ENCODE results near the gene TMEM181. TPM values are rescaled to one million over a fixed set of nuclear protein-coding genes. Genes with fewer than 3 reads are reported as not detected.
"Not testable (repeated sequence)": the region's sequence is repeated elsewhere in the genome, so short reads cannot be mapped to it uniquely, and the experiment has no call there.

TMEM181 gene
- total RNA-seq, 2 donors from 2014 or later, result 33.2 to 57.4 TPM

GRCh38 chr6:158548418-158549161 is 11.3 kb upstream of the TMEM181 start:
- Histone ChIP-seq H3K27ac (no peak overlapping the region), H3K9ac (ENCODE audit: low read depth in 2 of 2, low read length in 2 of 2) (no peak overlapping the region)
- no peak for DNase-seq

DNA sequence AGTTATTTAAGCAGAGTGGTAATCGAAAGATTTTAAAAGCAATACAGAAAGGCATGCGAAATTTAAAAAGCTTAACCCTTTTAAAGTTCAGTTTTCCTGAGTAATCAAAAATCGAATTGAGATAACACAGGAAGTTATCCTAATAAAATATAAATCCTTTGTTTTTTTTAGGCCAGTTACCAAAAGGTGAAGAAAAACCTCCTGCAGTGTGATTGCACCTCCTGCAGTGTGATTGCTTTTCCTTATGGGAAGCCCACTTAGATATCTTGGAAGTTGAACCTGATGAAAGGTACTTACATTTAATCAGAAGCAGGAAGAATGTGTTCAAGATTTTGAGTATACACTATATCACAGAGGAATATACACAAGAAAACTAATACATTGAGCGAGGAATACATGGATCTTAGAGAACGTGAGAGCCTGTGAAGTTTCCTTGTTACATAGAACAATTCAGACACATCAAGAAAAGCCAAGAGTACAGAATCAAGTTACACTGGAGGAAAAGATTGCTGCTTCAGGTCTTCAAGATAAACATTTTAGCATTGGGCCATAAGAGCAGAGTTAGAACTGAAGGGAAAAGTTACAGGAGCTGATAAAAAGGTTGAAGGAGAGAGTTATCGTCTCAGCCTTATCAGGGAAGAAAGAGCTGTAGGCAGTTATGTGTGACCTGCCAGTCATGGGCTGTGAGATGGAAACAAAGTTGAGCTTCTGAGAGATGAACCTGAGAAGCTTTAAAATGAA is 7.7 kb upstream of the TMEM181 start:
- no peaks in the 10 kb centered on the region for H3K9me3 ChIP-seq
- no peak for DNase-seq
- H3K36me3 ChIP-seq, result no peaks in the 10 kb centered on the region
- no peak overlapping the region for H3K9ac ChIP-seq (ENCODE audit: low read depth in 2 of 2, low read length in 2 of 2)
- H3K27ac ChIP-seq, result no peak overlapping the region
- H3K4me3 ChIP-seq, result no peak overlapping the region
- intact Hi-C loops (cut with DNase I), result no loop called here
- H3K27me3 ChIP-seq, result no peaks in the 10 kb centered on the region
- H3K4me1 ChIP-seq, result no peaks in the 10 kb centered on the region
- TF ChIP-seq, protein P1, sequence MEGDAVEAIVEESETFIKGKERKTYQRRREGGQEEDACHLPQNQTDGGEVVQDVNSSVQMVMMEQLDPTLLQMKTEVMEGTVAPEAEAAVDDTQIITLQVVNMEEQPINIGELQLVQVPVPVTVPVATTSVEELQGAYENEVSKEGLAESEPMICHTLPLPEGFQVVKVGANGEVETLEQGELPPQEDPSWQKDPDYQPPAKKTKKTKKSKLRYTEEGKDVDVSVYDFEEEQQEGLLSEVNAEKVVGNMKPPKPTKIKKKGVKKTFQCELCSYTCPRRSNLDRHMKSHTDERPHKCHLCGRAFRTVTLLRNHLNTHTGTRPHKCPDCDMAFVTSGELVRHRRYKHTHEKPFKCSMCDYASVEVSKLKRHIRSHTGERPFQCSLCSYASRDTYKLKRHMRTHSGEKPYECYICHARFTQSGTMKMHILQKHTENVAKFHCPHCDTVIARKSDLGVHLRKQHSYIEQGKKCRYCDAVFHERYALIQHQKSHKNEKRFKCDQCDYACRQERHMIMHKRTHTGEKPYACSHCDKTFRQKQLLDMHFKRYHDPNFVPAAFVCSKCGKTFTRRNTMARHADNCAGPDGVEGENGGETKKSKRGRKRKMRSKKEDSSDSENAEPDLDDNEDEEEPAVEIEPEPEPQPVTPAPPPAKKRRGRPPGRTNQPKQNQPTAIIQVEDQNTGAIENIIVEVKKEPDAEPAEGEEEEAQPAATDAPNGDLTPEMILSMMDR (IDR thresholded peaks at IDR 0.05), result no peak

More at GRCh38 chr6:158548418-158549161, 11.3 kb upstream of the TMEM181 start:
- no peak overlapping the region for H3K4me3 ChIP-seq
- H3K27me3 ChIP-seq, result no peaks in the 10 kb centered on the region
- intact Hi-C loops (cut with DNase I), result no loop called here
- TF ChIP-seq, protein P1 (IDR thresholded peaks at IDR 0.05), result no peak
- H3K4me1 ChIP-seq, result no peaks in the 10 kb centered on the region
- H3K9me3 ChIP-seq, result no peaks in the 10 kb centered on the region
- H3K36me3 ChIP-seq, result no peaks in the 10 kb centered on the region

DNA sequence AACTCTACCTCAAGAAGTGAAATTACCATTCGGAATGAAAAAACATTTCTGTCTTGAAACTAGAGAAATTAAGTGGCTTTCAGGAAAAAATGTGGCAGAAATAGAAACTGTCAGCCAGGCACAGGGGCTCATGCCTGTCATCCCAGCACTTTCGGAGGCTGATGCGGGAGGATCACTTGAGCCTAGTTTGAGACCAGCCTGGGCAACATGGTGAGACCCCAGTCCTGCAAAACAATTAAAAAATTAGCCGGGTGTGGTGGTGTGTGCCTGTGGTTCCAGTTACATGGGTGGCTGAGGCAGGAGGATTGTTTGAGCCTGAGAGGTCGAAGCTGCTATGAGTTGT is 7.1 kb upstream of the TMEM181 start:
- TF ChIP-seq, protein P1 (IDR thresholded peaks at IDR 0.05), result no peak
- Histone ChIP-seq H3K9ac (ENCODE audit: low read depth in 2 of 2, low read length in 2 of 2) (no peak overlapping the region), H3K4me3 (no peak overlapping the region), H3K4me1 (no peaks in the 10 kb centered on the region), H3K27ac (no peak overlapping the region), H3K36me3 (no peaks in the 10 kb centered on the region), H3K27me3 (no peaks in the 10 kb centered on the region), H3K9me3 (no peaks in the 10 kb centered on the region)
- DNase-seq, result no peak
- intact Hi-C loops (cut with DNase I), result no loop called here

GRCh38 chr6:158554611-158555361 is 5.1 kb upstream of the TMEM181 start:
- H3K36me3 ChIP-seq, result no peaks in the 10 kb centered on the region
- H3K4me3 ChIP-seq, result no peak overlapping the region
- intact Hi-C loops (cut with DNase I), result no loop called here
- H3K27me3 ChIP-seq, result no peaks in the 10 kb centered on the region
- peak overlapping the region; percentile 9 for H3K27ac ChIP-seq
- no peaks in the 10 kb centered on the region for H3K4me1 ChIP-seq
- H3K9ac ChIP-seq (ENCODE audit: low read depth in 2 of 2, low read length in 2 of 2), result no peak overlapping the region
- H3K9me3 ChIP-seq, result no peaks in the 10 kb centered on the region
- no peak for DNase-seq
- TF ChIP-seq, protein P1 (IDR thresholded peaks at IDR 0.05), result no peak

DNA sequence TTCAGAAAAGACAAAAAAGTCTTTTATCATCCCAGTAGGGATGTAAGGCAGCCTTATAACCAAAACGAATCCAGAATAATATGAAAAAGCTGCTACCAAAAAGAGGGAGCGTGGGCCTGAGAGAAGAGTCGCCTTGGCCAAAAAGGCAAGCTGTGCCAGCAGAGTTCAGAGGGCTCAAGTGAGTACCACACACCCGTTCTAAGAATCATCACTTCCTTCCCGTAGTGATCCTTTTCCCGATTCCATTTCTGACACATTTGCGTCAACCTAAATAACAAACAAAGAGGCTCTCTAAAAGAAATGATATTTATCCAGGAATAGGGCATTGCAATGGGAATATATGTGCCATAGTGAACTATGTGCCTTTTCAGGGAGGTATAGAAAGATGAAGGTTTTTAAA is 3.8 kb upstream of the TMEM181 start:
- Histone ChIP-seq H3K36me3 (no peaks in the 10 kb centered on the region), H3K27me3 (no peaks in the 10 kb centered on the region), H3K9ac (ENCODE audit: low read depth in 2 of 2, low read length in 2 of 2) (no peak overlapping the region), H3K4me1 (peaks cover under 1% of the 10 kb centered on the region), H3K9me3 (no peaks in the 10 kb centered on the region), H3K27ac (no peak overlapping the region), H3K4me3 (no peak overlapping the region)
- no peak for DNase-seq
- intact Hi-C loops (cut with DNase I), result no loop called here
- TF ChIP-seq, protein P1 (IDR thresholded peaks at IDR 0.05), result no peak

- H3K27ac ChIP-seq; H3K4me1 ChIP-seq; H3K9ac ChIP-seq (ENCODE audit: low read depth in 2 of 2, low read length in 2 of 2); H3K27me3 ChIP-seq; H3K9me3 ChIP-seq; DNase-seq; H3K4me3 ChIP-seq; H3K36me3 ChIP-seq; intact Hi-C loops (cut with DNase I): not testable (repeated sequence)
Measured at GRCh38 chr6:158557110-158557509, 2.8 kb upstream of the TMEM181 start.

Data from colonic mucosa (tissue), 4 donors.